Kidney (tissue), 14 donors: ENCODE data around the gene CXCR2. TPM values are rescaled to one million over a fixed set of nuclear protein-coding genes. Genes with fewer than 3 reads are reported as not detected.

ENCODE experiments used
- DNase-seq, 5 donors: peaks; one replicate each; pipeline ENCODE4 v3.0.0-alpha.2; 2013 to 2020
- FAIRE-seq: peaks from 2 replicates; lab custom pipeline; 2012; peaks lifted over from hg19 to GRCh38; lab: Jason Lieb, UNC
- H3K27ac ChIP-seq, 2 donors: one replicate each; pipeline ENCODE4 v1.7.0; 2013; ENCODE audit warnings: low read depth in 2 of 2, low read length in 2 of 2, inconsistent platforms in 1 of 2
- H3K27me3 ChIP-seq: one replicate; pipeline ENCODE4 v1.7.1; 2013; ENCODE audit warnings: low read length, inconsistent platforms; ENCODE audit not compliant: control insufficient read depth, insufficient read depth
- H3K36me3 ChIP-seq, 3 donors: one replicate each; pipeline versions ENCODE4 v1.7.0 to v1.7.1; 2013; ENCODE audit warnings: low read length in 3 of 3, control low read depth in 1 of 3, inconsistent platforms in 1 of 3; ENCODE audit not compliant: insufficient read depth in 3 of 3, control insufficient read depth in 2 of 3
- H3K4me1 ChIP-seq, 3 donors: one replicate each; pipeline versions ENCODE4 v1.7.0 to v1.7.1; 2013; ENCODE audit warnings: low read length in 3 of 3, inconsistent platforms in 1 of 3, low read depth in 1 of 3; ENCODE audit not compliant: control insufficient read depth in 2 of 3, insufficient read depth in 2 of 3
- H3K4me3 ChIP-seq, 3 donors: one replicate each; pipeline versions ENCODE4 v1.7.0 to v1.8.1; 2013; ENCODE audit warnings: low read length in 3 of 3, control low read depth in 1 of 3, inconsistent platforms in 1 of 3
- H3K9ac ChIP-seq, 3 donors: one replicate each; pipeline versions ENCODE4 v1.7.0 to v1.7.1; 2013; ENCODE audit warnings: low read length in 3 of 3, control low read depth in 1 of 3, inconsistent platforms in 1 of 3
- H3K9me3 ChIP-seq, 3 donors: one replicate each; pipeline versions ENCODE4 v1.7.0 to v1.7.1; 2013; ENCODE audit warnings: low read length in 3 of 3, control low read depth in 1 of 3, inconsistent platforms in 1 of 3; ENCODE audit not compliant: control insufficient read depth in 2 of 3, insufficient read depth in 1 of 3
- intact Hi-C: fragments of 100-400 bp; cut with DNase I; formaldehyde crosslinking; loops from one replicate; pipeline ENCODE4 v1.11.1; 2022
- polyA plus RNA-seq: library from polyadenylated mRNA; stranded (reverse); fragments of 350-450 nt; fragmentation: Illumina TruSeq; extraction: RNeasy Lipid Tissue Mini Kit (QIAGEN cat#74804); gene quantifications from one replicate; pipeline ENCODE4 v1.2.3, GENCODE V29; 2014; ENCODE audit warnings: low read depth, low replicate concordance; ENCODE audit not compliant: insufficient read depth
- total RNA-seq: library from RNA; stranded (reverse); fragmentation: NEBNext Ultra II Directional; extraction: Animal tissue kit (Norgen Biotek cat#: 25700); gene quantifications from one replicate; pipeline ENCODE4 v1.2.1, GENCODE V29; 2021
- TF ChIP-seq, protein P1 (sequence below): IDR thresholded peaks from 3 replicates; pipeline ENCODE4 v1.5.1; 2012; ENCODE audit warnings: mild to moderate bottlenecking, moderate library complexity, borderline replicate concordance; ENCODE audit not compliant: insufficient read depth; ENCODE audit errors: extremely low read depth
- donor health status: control.
- donor health status: control.
- donor health status: control.
- donor health status: control.
- donor health status: control.
- donor health status: DM: yes; HTN: yes; CAD: no.
- donor health status: Normal renal cell carcinoma (clear cell type).

CXCR2 gene
- total and polyA plus RNA-seq, 2 donors from 2014 or later = 0.44 TPM; not detected in 1

DNA sequence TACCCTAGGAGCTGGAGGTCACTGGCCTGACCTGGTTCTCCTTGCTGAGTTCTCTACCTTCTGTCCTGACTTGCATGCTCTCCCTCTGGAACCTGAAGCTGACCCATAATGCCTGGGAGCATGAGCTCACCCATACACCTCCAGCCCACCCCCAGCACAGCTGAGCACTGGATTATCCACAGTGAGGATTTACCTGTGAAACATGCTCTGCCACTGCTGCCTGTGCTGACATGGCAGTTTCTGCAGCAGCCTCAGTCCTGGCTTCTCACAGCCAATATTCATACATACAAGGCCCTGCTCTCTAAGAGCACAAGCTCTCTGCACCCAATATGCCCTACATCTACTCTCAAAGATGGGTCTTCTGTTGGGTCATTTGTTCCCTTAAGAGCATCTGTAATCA is 5.0 kb downstream of the CXCR2 start:
- H3K27ac ChIP-seq = no peak overlapping the region
- no peak overlapping the region for H3K4me3 ChIP-seq
- intact Hi-C loops = no loop called here
- no peaks in the 10 kb centered on the region for H3K36me3 ChIP-seq
- no peak overlapping the region for H3K9ac ChIP-seq
- DNase-seq = no peak
- no peak for FAIRE-seq
- H3K27me3 ChIP-seq = no peaks in the 10 kb centered on the region
- no peaks in the 10 kb centered on the region for H3K4me1 ChIP-seq
- H3K9me3 ChIP-seq = no peaks in the 10 kb centered on the region
- TF ChIP-seq, protein P1, sequence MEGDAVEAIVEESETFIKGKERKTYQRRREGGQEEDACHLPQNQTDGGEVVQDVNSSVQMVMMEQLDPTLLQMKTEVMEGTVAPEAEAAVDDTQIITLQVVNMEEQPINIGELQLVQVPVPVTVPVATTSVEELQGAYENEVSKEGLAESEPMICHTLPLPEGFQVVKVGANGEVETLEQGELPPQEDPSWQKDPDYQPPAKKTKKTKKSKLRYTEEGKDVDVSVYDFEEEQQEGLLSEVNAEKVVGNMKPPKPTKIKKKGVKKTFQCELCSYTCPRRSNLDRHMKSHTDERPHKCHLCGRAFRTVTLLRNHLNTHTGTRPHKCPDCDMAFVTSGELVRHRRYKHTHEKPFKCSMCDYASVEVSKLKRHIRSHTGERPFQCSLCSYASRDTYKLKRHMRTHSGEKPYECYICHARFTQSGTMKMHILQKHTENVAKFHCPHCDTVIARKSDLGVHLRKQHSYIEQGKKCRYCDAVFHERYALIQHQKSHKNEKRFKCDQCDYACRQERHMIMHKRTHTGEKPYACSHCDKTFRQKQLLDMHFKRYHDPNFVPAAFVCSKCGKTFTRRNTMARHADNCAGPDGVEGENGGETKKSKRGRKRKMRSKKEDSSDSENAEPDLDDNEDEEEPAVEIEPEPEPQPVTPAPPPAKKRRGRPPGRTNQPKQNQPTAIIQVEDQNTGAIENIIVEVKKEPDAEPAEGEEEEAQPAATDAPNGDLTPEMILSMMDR = no peak

DNA sequence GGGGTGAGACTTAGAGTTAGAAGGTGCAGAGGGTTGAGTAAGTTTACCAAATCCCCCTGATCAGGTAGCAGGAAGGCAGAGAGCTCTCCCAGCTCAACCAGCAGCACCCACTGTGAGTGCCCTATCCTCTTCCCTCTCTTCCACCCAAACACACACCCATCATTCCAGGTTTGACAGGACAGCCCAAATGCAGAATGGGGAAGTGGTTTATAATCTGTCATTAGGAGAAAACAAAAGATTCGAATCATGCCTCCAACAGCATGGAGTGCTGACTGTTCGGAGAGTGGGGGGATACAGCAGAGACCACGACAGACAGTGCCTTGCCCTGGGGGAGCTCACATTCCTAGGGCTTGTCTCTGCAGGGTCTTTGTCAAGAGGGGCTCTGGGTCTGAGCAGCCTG is 11.7 kb downstream of the CXCR2 start:
- no peaks in the 10 kb centered on the region for H3K9me3 ChIP-seq
- no peaks in the 10 kb centered on the region for H3K36me3 ChIP-seq
- H3K9ac ChIP-seq = no peak overlapping the region
- H3K4me3 ChIP-seq = no peak overlapping the region
- intact Hi-C loops = no loop called here
- DNase-seq (no peak), FAIRE-seq (no peak)
- H3K4me1 ChIP-seq = no peaks in the 10 kb centered on the region
- H3K27me3 ChIP-seq = no peaks in the 10 kb centered on the region
- TF ChIP-seq, protein P1 = no peak
- H3K27ac ChIP-seq = no peak overlapping the region

DNA sequence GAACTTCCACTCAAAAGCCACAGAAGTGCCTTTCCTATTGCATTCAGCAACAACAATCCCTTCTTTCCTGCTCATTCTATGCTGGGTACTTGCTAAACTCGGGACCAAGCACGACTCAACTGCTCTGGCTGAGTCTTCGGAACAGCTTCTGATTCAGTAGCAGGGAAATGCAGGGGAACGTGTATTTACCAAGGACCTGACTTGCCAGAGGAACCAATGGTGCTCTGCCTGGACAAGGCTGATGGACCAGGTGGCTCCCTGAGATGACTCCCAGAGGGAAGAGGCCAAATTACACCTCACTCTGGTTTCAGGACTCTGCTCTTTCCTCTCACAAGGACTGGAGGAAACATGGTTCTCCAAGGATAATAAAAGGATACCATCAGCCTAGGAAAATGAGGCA is 12.2 kb downstream of the CXCR2 start:
- FAIRE-seq = no peak
- Histone ChIP-seq H3K9ac (no peak overlapping the region), H3K27ac (no peak overlapping the region), H3K9me3 (no peaks in the 10 kb centered on the region), H3K27me3 (no peaks in the 10 kb centered on the region), H3K36me3 (no peaks in the 10 kb centered on the region), H3K4me3 (no peak overlapping the region), H3K4me1 (no peaks in the 10 kb centered on the region)
- TF ChIP-seq, protein P1 = no peak
- intact Hi-C loops = no loop called here
- no peak for DNase-seq

DNA sequence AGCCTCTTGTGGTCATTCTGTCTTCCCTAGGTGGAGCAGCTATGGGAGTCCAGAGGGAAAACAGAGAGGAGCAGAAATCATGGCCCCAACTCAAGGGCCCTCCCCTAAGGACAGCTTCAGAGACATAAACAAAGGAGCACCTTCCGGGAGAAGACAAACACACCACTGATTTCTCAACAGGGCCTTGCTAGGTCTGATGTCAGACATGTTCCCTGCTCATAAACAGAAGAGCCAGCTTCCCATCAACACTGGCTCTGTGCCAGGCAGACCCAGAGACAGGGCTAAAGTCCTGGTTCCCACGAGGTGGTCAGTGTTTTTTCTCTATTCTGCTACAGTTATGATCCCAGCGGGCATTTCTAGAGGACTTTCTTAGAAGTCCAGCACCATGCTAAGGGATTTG is 19.3 kb downstream of the CXCR2 start:
- DNase-seq = no peak
- TF ChIP-seq, protein P1 = no peak
- intact Hi-C loops = no loop called here
- Histone ChIP-seq H3K4me1 (no peaks in the 10 kb centered on the region), H3K27ac (no peak overlapping the region), H3K36me3 (no peaks in the 10 kb centered on the region), H3K4me3 (no peak overlapping the region), H3K9me3 (no peaks in the 10 kb centered on the region), H3K9ac (no peak overlapping the region), H3K27me3 (no peaks in the 10 kb centered on the region)
- FAIRE-seq = no peak
